GM19328 (cell line): ENCODE results near the gene LIMS1.
"Not testable (repeated sequence)": the region's sequence is repeated elsewhere in the genome, so short reads cannot be mapped to it uniquely, and the experiment has no call there.

ENCODE experiments used
- ATAC-seq: cut with Tn5 transposase; IDR thresholded peaks from one replicate; pipeline ENCODE4 v1.9.1; 2021; ENCODE audit warnings: mild to moderate bottlenecking, moderate library complexity; ENCODE audit not compliant: unreplicated experiment

The LIMS1 gene

GRCh38 chr2:108716971-108717370 lies 182.7 kb downstream of the LIMS1 start:
- ATAC-seq = not testable (repeated sequence)

- ATAC-seq = peak; percentile 97
These were observed 185.1 kb downstream of the LIMS1 start, which contains the start of gene RANBP2 for GRCh38 chr2:108719149-108720044. RANBP2 (plus strand) TSS chr2:108719482; CDS start chr2:108719607, 125 bp downstream.

GRCh38 chr2:108726048-108726447 lies 191.8 kb downstream of the LIMS1 start:
- ATAC-seq = not testable (repeated sequence)

GRCh38 chr2:108734656-108735055 lies 200.4 kb downstream of the LIMS1 start:
- ATAC-seq = not testable (repeated sequence)
